ENCODE results near the gene OR5H2.

Gene OR5H2

GRCh38 chr3:98262046-98262445, 20.3 kb upstream of the OR5H2 start:
- H3K4me3 ChIP-seq (ENCODE audit: low read length) = no peak overlapping the region
- no peak for TF ChIP-seq CTCF (conservative IDR thresholded peaks at IDR 0.05; ENCODE audit: low read depth, low read length)
- no peak for DNase-seq (ENCODE audit: low read depth)

GRCh38 chr3:98263944-98264343, 18.4 kb upstream of the OR5H2 start, which contains the start of gene OR5H6:
OR5H6 (plus strand) TSS chr3:98264244; CDS start chr3:98264333, 89 bp downstream.
- no peak within 1 kb of the TSS for H3K4me3 ChIP-seq (ENCODE audit: low read length)
- DNase-seq (ENCODE audit: low read depth) = no peak
- TF ChIP-seq CTCF (conservative IDR thresholded peaks at IDR 0.05; ENCODE audit: low read depth, low read length) = no peak

- TF ChIP-seq CTCF (conservative IDR thresholded peaks at IDR 0.05; ENCODE audit: low read depth, low read length) = no peak
- no peak overlapping the region for H3K4me3 ChIP-seq (ENCODE audit: low read length)
- no peak for DNase-seq (ENCODE audit: low read depth)
Measured at GRCh38 chr3:98269846-98270245, 12.5 kb upstream of the OR5H2 start.

- no peak overlapping the region for H3K4me3 ChIP-seq (ENCODE audit: low read length)
- DNase-seq (ENCODE audit: low read depth) = no peak
- no peak for TF ChIP-seq CTCF (conservative IDR thresholded peaks at IDR 0.05; ENCODE audit: low read depth, low read length)
Measured at GRCh38 chr3:98272126-98272525, 10.2 kb upstream of the OR5H2 start.

- TF ChIP-seq CTCF (conservative IDR thresholded peaks at IDR 0.05; ENCODE audit: low read depth, low read length) = no peak
- no peak overlapping the region for H3K4me3 ChIP-seq (ENCODE audit: low read length)
- no peak for DNase-seq (ENCODE audit: low read depth)
Measured at GRCh38 chr3:98274914-98275313, 7.4 kb upstream of the OR5H2 start.

GRCh38 chr3:98290916-98291315, 8.6 kb downstream of the OR5H2 start:
- TF ChIP-seq CTCF (conservative IDR thresholded peaks at IDR 0.05; ENCODE audit: low read depth, low read length) = no peak

GRCh38 chr3:98291332-98291957, 9.1 kb downstream of the OR5H2 start:
- TF ChIP-seq CTCF (conservative IDR thresholded peaks at IDR 0.05; ENCODE audit: low read depth, low read length) = no peak
- H3K4me3 ChIP-seq (ENCODE audit: low read length) = no peak overlapping the region
- no peak for DNase-seq (ENCODE audit: low read depth)

More at GRCh38 chr3:98290916-98291315, 8.6 kb downstream of the OR5H2 start:
- DNase-seq (ENCODE audit: low read depth) = no peak
- no peak overlapping the region for H3K4me3 ChIP-seq (ENCODE audit: low read length)

Data from retinal pigment epithelial cell (primary cell).